SK-N-SH treated with all-trans-retinoic acid at 6 μM for 48 hours (cell line): ENCODE results near the gene WBP2.

Experiments used
- ATAC-seq: fragments of 200-7000 bp; cut with Tn5 transposase; 3 replicates; pipeline ENCODE4 v1.9.1; 2020; ENCODE audit warnings: mild to moderate bottlenecking, moderate library complexity
- ARNTL ChIP-seq: fragments of 450-650 bp; formaldehyde crosslinking; IDR thresholded peaks from 2 replicates; pipeline ENCODE4 v1.5.0; 2020; ENCODE audit warnings: low read depth, mild to moderate bottlenecking, moderate library complexity, borderline replicate concordance
- BACH2 ChIP-seq: fragments of 250-450 bp; sonication (Bioruptor Pico); IDR thresholded peaks from 2 replicates; pipeline ENCODE4 v1.9.0; 2021; ENCODE audit warnings: mild to moderate bottlenecking, borderline replicate concordance
- CSDC2 ChIP-seq: fragments of 250-450 bp; sonication (Bioruptor Pico); IDR thresholded peaks from 2 replicates; pipeline ENCODE4 v1.5.0; 2020; ENCODE audit warnings: mild to moderate bottlenecking, moderate library complexity
- ESRRG ChIP-seq: fragments of 250-450 bp; sonication (Bioruptor Pico); IDR thresholded peaks from 2 replicates; pipeline ENCODE4 v1.6.1; 2021; ENCODE audit warnings: mild to moderate bottlenecking
- GLIS3 ChIP-seq: fragments of 250-450 bp; sonication (Bioruptor Pico); IDR thresholded peaks from 2 replicates; pipeline ENCODE4 v1.5.0; 2020; ENCODE audit warnings: mild to moderate bottlenecking, moderate library complexity
- ISL1 ChIP-seq: fragments of 250-450 bp; sonication (Bioruptor Pico); IDR thresholded peaks from 2 replicates; pipeline ENCODE4 v2.1.2; 2022; ENCODE audit warnings: mild to moderate bottlenecking, moderate library complexity
- OSR1 ChIP-seq: fragments of 250-450 bp; sonication (Bioruptor Pico); IDR thresholded peaks from 2 replicates; pipeline ENCODE4 v1.8.0; 2022; ENCODE audit warnings: moderate library complexity, mild to moderate bottlenecking, inconsistent platforms
- POU6F1 ChIP-seq: fragments of 250-450 bp; sonication (Bioruptor Pico); IDR thresholded peaks from 2 replicates; pipeline ENCODE4 v1.8.0; 2021; ENCODE audit warnings: low read depth, mild to moderate bottlenecking, moderate library complexity, borderline replicate concordance
- RARB ChIP-seq: fragments of 250-450 bp; sonication (Bioruptor Pico); IDR thresholded peaks from 2 replicates; pipeline ENCODE4 v1.8.0; 2021; ENCODE audit warnings: mild to moderate bottlenecking, moderate library complexity
- SNAI2 ChIP-seq: fragments of 250-450 bp; sonication (Bioruptor Pico); IDR thresholded peaks from 2 replicates; pipeline ENCODE4 v1.5.0; 2020; ENCODE audit warnings: mild to moderate bottlenecking, moderate library complexity
- TCF4 ChIP-seq: fragments of 250-450 bp; sonication (Bioruptor Pico); IDR thresholded peaks from 2 replicates; pipeline ENCODE4 v1.8.0; 2021; ENCODE audit warnings: mild to moderate bottlenecking, moderate library complexity, borderline replicate concordance
- TOX ChIP-seq: fragments of 250-450 bp; sonication (Bioruptor Pico); IDR thresholded peaks from 2 replicates; pipeline ENCODE4 v1.8.0; 2021; ENCODE audit warnings: mild to moderate bottlenecking, moderate library complexity, borderline replicate concordance
- TSHZ2 ChIP-seq: fragments of 250-450 bp; sonication (Bioruptor Pico); IDR thresholded peaks from 2 replicates; pipeline ENCODE4 v1.5.0; 2020; ENCODE audit warnings: mild to moderate bottlenecking, moderate library complexity
- ZC3H10 ChIP-seq: fragments of 250-450 bp; sonication (Bioruptor Pico); IDR thresholded peaks from 2 replicates; pipeline ENCODE4 v1.5.1; 2021; ENCODE audit warnings: mild to moderate bottlenecking, moderate library complexity
- ZFP3 ChIP-seq: fragments of 250-450 bp; sonication (Bioruptor Pico); IDR thresholded peaks from 2 replicates; pipeline ENCODE4 v1.5.0; 2020; ENCODE audit warnings: mild to moderate bottlenecking, moderate library complexity
- ZFP30 ChIP-seq: fragments of 450-650 bp; formaldehyde crosslinking; IDR thresholded peaks from 2 replicates; pipeline ENCODE4 v1.5.0; 2022; ENCODE audit warnings: mild to moderate bottlenecking, moderate library complexity
- ZNF70 ChIP-seq: fragments of 450-650 bp; formaldehyde crosslinking; IDR thresholded peaks from 2 replicates; pipeline ENCODE4 v1.5.0; 2020; ENCODE audit warnings: mild to moderate bottlenecking, moderate library complexity
- TF ChIP-seq, protein P1 (sequence below): fragments of 250-450 bp; sonication (Bioruptor Pico); IDR thresholded peaks from 2 replicates; pipeline ENCODE4 v1.5.1; 2020; ENCODE audit warnings: low read depth, mild to moderate bottlenecking, moderate library complexity
- TF ChIP-seq, protein P2 (sequence below): fragments of 250-450 bp; sonication (Bioruptor Pico); IDR thresholded peaks from 2 replicates; pipeline ENCODE4 v1.8.0; 2020; ENCODE audit warnings: mild to moderate bottlenecking, moderate library complexity, borderline replicate concordance

The WBP2 gene

DNA sequence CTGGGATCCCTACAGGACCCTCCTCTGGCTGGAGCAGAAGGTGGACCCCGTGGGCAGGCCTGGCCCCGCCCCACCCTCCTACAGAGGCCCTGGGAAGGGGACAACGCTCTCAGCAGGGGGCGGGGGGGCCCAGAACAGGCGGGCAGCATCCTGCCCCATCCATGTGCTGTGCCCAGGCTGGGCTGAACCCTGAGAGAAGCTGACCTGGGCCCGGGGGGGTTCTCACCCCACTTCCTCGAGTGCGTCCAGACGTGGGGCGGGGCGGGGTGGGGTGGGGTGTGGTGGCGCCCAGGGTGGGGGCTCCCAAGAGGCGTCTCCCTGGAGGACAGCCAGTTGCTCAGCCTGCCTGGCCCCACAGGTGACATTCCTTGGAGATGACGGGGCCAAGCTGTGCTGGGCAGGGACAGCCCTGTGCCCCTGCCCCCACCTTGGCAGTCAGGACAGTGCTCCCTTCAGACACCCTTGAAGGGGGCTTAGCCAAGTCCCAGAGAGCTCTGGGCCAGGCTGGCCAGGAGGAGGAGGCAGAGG lies 10.5 kb downstream of the WBP2 start (continued):
- TF ChIP-seq, protein P1, sequence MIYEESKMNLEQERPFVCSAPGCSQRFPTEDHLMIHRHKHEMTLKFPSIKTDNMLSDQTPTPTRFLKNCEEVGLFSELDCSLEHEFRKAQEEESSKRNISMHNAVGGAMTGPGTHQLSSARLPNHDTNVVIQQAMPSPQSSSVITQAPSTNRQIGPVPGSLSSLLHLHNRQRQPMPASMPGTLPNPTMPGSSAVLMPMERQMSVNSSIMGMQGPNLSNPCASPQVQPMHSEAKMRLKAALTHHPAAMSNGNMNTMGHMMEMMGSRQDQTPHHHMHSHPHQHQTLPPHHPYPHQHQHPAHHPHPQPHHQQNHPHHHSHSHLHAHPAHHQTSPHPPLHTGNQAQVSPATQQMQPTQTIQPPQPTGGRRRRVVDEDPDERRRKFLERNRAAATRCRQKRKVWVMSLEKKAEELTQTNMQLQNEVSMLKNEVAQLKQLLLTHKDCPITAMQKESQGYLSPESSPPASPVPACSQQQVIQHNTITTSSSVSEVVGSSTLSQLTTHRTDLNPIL (CRISPR knock-in tag), result no peak
- TF ChIP-seq TOX (CRISPR knock-in tag), result no peak

- TF ChIP-seq CSDC2 (CRISPR knock-in tag) (no peak), TCF4 (CRISPR knock-in tag) (no peak), ZNF70 (CRISPR knock-in tag) (0 out of 2 replicates have a peak, but pooled peaks have one; percentile 25), RARB (no peak), ZFP3 (CRISPR knock-in tag) (peak; percentile 29; the same call in 1 of the 2 replicates)
Measured at GRCh38 chr17:75843577-75844529, 11.3 kb downstream of the WBP2 start, which contains the start of gene UNC13D. Gene UNC13D (minus strand): TSS chr17:75844404. CDS start chr17:75844337, 67 bp downstream.

GRCh38 chr17:75842963-75843576 lies 12.1 kb downstream of the WBP2 start:
- ATAC-seq, result no peak
- TF ChIP-seq SNAI2 (no peak), ESRRG (CRISPR knock-in tag) (no peak), POU6F1 (CRISPR knock-in tag) (no peak), ISL1 (CRISPR knock-in tag) (no peak), OSR1 (CRISPR knock-in tag) (no peak), GLIS3 (no peak), CSDC2 (CRISPR knock-in tag) (no peak), BACH2 (no peak), TSHZ2 (no peak), ARNTL (CRISPR knock-in tag) (no peak), ZFP30 (CRISPR knock-in tag) (no peak), TCF4 (CRISPR knock-in tag) (no peak), RARB (no peak), ZC3H10 (CRISPR knock-in tag) (no peak), ZFP3 (CRISPR knock-in tag) (no peak)
- TF ChIP-seq, protein P2, sequence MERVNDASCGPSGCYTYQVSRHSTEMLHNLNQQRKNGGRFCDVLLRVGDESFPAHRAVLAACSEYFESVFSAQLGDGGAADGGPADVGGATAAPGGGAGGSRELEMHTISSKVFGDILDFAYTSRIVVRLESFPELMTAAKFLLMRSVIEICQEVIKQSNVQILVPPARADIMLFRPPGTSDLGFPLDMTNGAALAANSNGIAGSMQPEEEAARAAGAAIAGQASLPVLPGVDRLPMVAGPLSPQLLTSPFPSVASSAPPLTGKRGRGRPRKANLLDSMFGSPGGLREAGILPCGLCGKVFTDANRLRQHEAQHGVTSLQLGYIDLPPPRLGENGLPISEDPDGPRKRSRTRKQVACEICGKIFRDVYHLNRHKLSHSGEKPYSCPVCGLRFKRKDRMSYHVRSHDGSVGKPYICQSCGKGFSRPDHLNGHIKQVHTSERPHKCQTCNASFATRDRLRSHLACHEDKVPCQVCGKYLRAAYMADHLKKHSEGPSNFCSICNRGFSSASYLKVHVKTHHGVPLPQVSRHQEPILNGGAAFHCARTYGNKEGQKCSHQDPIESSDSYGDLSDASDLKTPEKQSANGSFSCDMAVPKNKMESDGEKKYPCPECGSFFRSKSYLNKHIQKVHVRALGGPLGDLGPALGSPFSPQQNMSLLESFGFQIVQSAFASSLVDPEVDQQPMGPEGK (CRISPR knock-in tag), result no peak
- TF ChIP-seq, protein P1 (CRISPR knock-in tag), result no peak

More at GRCh38 chr17:75843577-75844529, 11.3 kb downstream of the WBP2 start, which contains the start of gene UNC13D:
- peak; percentile 4; the same call in 2 of the 3 replicates for ATAC-seq
